Heart left ventricle (tissue), 13 donors: Measurements from ENCODE around the gene GPC3.

Experiments used
- POLR2A ChIP-seq, 2 donors: fragments of 450-650 bp; IDR thresholded peaks; one replicate each; pipeline ENCODE4 v1.6.1; 2017; ENCODE audit warnings: antibody characterized with exemption in 2 of 2, mild to moderate bottlenecking in 2 of 2, moderate library complexity in 2 of 2
- TF ChIP-seq, protein P1 (sequence below), 12 donors: fragments of 200-600 bp; sonication (generic) in 4 of 12; IDR thresholded peaks; one replicate each; pipeline versions ENCODE4 v1.5.0 to v1.8.0; 2018 to 2022; ENCODE audit warnings: antibody characterized with exemption in 12 of 12, mild to moderate bottlenecking in 5 of 12
- donor health status: ischemic (EF 13 %, LVEDD 7.1; RV severe dilation, severe dysfunction).
- donor health status: DM: no; HTN: yes; CAD: no.
- donor health status: DM: no; HTN: no; CAD: no.
- donor health status: ischemic (EF 25% LVEDD 6.9; RV normal size, moderate dysfunction).
- donor health status: ischemic (EF 25% LVEDD 5.7; RV mildly dilated, moderate dysfunction).
- donor health status: ischemic (EF 35%, LVEDD 5.7; RV mildly dilated, moderate dysfunction).
- donor health status: nonischemic (EF 11% LVEDD 7.7; RV severe dilation, severe dysfunction).
- donor health status: DM: yes; HTN: yes; CAD: no.
- donor health status: PGD.
- donor health status: ischemic (EF 29% LVEDD 5.4; RV normal size, mild dysfunction).
- donor health status: nonischemic (EF 23%, LVEDD 6.1; RV moderate dilation, normal function).

DNA sequence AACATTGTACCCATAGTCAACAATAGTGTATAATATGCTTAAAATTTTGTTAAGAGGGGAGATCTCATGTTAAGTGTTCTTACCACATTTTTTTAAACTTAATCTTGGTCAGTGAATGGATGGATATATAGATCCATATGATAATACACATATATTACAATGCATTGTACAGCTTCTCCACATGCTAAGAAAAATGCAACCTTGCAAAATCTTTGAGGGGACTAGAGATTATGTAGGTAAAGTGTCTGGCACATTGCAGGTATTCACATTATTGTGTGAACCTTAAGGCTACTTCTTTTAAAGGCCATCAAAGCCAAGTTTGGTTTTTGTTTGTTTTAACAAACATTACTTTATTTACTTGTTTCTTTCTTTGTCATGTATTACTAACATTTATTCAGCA is 10.4 kb upstream of the GPC3 start:
- TF ChIP-seq, protein P1, sequence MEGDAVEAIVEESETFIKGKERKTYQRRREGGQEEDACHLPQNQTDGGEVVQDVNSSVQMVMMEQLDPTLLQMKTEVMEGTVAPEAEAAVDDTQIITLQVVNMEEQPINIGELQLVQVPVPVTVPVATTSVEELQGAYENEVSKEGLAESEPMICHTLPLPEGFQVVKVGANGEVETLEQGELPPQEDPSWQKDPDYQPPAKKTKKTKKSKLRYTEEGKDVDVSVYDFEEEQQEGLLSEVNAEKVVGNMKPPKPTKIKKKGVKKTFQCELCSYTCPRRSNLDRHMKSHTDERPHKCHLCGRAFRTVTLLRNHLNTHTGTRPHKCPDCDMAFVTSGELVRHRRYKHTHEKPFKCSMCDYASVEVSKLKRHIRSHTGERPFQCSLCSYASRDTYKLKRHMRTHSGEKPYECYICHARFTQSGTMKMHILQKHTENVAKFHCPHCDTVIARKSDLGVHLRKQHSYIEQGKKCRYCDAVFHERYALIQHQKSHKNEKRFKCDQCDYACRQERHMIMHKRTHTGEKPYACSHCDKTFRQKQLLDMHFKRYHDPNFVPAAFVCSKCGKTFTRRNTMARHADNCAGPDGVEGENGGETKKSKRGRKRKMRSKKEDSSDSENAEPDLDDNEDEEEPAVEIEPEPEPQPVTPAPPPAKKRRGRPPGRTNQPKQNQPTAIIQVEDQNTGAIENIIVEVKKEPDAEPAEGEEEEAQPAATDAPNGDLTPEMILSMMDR (IDR thresholded peaks at IDR 0.05) = no peak
- TF ChIP-seq POLR2A (IDR thresholded peaks at IDR 0.05) = no peak
